Panc1 (cell line): ENCODE results near the gene PTPN1.

Experiments
- CTCF ChIP-seq: fragments of 450-650 bp; IDR thresholded peaks from 2 replicates; pipeline ENCODE4 v1.5.1; 2017; ENCODE audit warnings: mild to moderate bottlenecking
- POLR2AphosphoS5 ChIP-seq: IDR thresholded peaks from 2 replicates; pipeline ENCODE4 v1.6.1; 2012; ENCODE audit warnings: mild to moderate bottlenecking, low read depth, low read length, moderate library complexity
- TCF7L2 ChIP-seq: IDR thresholded peaks from 2 replicates; pipeline ENCODE4 v1.6.1; 2011; ENCODE audit warnings: mild to moderate bottlenecking, low read depth, low read length, inconsistent platforms
- TF ChIP-seq, protein P1 (sequence below), 2 experiments: IDR thresholded peaks; 2 replicates each; pipeline ENCODE4 v1.6.1; 2011 to 2012; ENCODE audit warnings: low read depth in 2 of 2, control low read depth in 1 of 2, low read length in 1 of 2, mild to moderate bottlenecking in 1 of 2, moderate library complexity in 1 of 2; ENCODE audit not compliant: insufficient read depth in 1 of 2

DNA sequence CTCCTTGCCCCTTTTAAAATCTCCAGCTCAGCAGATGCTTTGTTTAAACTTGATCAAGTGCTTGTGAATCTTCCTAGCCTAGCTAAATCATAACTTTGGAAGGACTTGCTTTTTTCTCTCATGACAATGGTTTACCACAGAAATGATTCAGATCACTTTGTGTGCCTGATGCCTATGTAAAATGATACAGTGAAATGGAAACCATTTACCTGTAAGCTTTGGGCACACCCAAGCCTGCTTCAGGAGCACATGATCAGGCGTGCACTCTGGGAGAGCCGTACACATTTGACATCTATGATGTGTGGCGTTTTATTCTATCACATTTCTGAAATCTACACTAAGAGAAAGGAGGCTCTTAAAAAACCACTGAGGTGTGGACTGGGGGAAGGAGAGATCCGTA lies 41.1 kb downstream of the PTPN1 start:
- TF ChIP-seq CTCF (no peak), POLR2AphosphoS5 (no peak), TCF7L2 (no peak)
- TF ChIP-seq, protein P1, sequence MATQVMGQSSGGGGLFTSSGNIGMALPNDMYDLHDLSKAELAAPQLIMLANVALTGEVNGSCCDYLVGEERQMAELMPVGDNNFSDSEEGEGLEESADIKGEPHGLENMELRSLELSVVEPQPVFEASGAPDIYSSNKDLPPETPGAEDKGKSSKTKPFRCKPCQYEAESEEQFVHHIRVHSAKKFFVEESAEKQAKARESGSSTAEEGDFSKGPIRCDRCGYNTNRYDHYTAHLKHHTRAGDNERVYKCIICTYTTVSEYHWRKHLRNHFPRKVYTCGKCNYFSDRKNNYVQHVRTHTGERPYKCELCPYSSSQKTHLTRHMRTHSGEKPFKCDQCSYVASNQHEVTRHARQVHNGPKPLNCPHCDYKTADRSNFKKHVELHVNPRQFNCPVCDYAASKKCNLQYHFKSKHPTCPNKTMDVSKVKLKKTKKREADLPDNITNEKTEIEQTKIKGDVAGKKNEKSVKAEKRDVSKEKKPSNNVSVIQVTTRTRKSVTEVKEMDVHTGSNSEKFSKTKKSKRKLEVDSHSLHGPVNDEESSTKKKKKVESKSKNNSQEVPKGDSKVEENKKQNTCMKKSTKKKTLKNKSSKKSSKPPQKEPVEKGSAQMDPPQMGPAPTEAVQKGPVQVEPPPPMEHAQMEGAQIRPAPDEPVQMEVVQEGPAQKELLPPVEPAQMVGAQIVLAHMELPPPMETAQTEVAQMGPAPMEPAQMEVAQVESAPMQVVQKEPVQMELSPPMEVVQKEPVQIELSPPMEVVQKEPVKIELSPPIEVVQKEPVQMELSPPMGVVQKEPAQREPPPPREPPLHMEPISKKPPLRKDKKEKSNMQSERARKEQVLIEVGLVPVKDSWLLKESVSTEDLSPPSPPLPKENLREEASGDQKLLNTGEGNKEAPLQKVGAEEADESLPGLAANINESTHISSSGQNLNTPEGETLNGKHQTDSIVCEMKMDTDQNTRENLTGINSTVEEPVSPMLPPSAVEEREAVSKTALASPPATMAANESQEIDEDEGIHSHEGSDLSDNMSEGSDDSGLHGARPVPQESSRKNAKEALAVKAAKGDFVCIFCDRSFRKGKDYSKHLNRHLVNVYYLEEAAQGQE (IDR thresholded peaks at IDR 0.05; ENCODE audit: insufficient read depth in 1 of 2, low read depth in 2 of 2, low read length in 1 of 2) = no peak
